ENCODE results near the gene IL20.
A peak's percentile ranks its signal among the peaks of the same experiment; 100 is the strongest.

IL20 gene

DNA sequence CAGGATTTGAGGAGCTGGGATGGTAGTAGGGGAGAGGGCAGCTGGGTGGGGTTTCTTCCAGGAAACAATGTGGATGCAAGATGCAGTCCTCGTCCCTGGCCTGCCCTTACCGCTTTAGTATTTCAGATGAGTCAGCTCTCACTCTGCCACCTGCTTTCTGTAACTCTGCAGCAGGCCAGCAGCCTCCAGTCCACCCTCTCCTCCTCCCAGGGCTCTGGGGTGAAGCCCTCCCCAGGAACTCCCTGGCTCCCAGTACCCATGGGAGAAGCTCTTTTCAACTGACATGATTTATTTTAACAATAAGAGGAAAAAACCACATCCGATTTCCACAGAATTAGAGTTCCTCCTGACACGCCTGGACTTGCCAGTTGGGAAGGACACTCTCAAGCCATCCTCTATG is 39.0 kb upstream of the IL20 start:
- peak; percentile 55 for DNase-seq
- no peaks in the 10 kb centered on the region for H3K27me3 ChIP-seq
- H3K4me1 ChIP-seq = peaks cover 29% of the 10 kb centered on the region
- H3K4me3 ChIP-seq (ENCODE audit: low read depth, low read length) = no peak overlapping the region
- no peaks in the 10 kb centered on the region for H3K9me3 ChIP-seq
- TF ChIP-seq, protein P1, sequence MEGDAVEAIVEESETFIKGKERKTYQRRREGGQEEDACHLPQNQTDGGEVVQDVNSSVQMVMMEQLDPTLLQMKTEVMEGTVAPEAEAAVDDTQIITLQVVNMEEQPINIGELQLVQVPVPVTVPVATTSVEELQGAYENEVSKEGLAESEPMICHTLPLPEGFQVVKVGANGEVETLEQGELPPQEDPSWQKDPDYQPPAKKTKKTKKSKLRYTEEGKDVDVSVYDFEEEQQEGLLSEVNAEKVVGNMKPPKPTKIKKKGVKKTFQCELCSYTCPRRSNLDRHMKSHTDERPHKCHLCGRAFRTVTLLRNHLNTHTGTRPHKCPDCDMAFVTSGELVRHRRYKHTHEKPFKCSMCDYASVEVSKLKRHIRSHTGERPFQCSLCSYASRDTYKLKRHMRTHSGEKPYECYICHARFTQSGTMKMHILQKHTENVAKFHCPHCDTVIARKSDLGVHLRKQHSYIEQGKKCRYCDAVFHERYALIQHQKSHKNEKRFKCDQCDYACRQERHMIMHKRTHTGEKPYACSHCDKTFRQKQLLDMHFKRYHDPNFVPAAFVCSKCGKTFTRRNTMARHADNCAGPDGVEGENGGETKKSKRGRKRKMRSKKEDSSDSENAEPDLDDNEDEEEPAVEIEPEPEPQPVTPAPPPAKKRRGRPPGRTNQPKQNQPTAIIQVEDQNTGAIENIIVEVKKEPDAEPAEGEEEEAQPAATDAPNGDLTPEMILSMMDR (IDR thresholded peaks at IDR 0.05; ENCODE audit: low read depth, low read length) = no peak
- H3K36me3 ChIP-seq = no peaks in the 10 kb centered on the region

DNA sequence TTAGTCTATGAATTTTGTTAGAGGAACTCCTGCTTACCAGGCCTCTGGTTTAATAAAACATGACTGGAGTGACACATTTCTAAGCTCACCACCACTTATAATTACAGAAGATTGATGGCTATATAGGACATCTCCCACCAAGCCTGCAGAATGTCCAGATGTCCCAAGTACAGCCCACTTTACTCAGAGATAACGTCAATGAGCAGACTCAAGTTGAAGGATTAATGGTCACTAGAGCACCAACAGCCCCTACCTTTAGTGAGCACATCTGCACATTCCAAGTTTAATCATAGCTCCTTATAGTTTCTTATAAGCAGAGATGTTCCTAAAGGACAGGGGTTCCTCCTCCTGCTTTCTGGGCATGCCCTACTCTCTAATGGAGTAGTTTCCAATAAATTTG is 37.4 kb upstream of the IL20 start:
- no peaks in the 10 kb centered on the region for H3K27me3 ChIP-seq
- H3K9me3 ChIP-seq = no peaks in the 10 kb centered on the region
- TF ChIP-seq, protein P1 (IDR thresholded peaks at IDR 0.05; ENCODE audit: low read depth, low read length) = no peak
- H3K36me3 ChIP-seq = no peaks in the 10 kb centered on the region
- peak; percentile 40 for DNase-seq
- H3K4me1 ChIP-seq = peaks cover 32% of the 10 kb centered on the region
- H3K4me3 ChIP-seq (ENCODE audit: low read depth, low read length) = no peak overlapping the region

DNA sequence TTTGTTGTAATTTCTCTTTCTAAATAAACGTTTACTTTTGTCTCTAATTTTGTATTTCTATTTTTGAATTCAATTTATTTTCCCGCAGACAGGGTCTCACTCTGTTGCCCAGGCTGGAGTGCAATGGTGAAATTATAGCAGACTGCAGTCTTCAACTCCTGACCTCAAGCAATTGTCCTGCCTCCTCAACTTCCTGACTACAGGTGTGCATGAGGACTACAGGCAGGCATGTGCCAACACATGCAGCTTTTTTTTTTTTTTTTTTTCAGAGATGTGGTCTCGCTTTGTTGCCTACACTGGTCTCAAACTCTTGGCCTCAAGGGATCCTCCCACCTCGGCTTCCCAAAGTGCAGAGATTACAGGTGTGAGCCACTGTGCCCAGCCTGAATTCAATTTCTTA is 36.7 kb upstream of the IL20 start:
- TF ChIP-seq, protein P1 (IDR thresholded peaks at IDR 0.05; ENCODE audit: low read depth, low read length) = no peak
- Histone ChIP-seq H3K4me3 (ENCODE audit: low read depth, low read length) (no peak overlapping the region), H3K27me3 (no peaks in the 10 kb centered on the region), H3K9me3 (no peaks in the 10 kb centered on the region), H3K36me3 (no peaks in the 10 kb centered on the region), H3K4me1 (peaks cover 37% of the 10 kb centered on the region)
- no peak for DNase-seq

DNA sequence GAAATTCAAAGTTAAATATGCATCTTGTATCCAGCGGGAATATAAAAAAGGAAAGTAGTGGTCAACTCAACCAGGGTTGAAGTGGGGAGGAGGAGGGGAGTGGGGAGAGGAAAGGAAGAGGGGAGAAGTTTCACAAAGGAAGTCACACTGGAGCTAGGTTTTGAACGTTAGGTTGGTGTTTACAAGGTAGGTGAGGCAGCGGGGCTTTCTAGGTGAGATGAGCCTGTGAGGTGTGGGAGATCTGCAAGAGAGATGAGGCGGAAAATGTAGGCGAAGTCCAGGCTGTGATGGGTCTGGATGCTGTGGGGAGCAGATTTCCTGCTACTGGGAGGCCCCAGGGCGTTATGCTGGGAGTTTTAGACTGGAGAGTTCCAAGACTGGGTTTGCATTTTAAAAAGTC is 36.1 kb upstream of the IL20 start:
- Histone ChIP-seq H3K36me3 (no peaks in the 10 kb centered on the region), H3K9me3 (no peaks in the 10 kb centered on the region), H3K4me3 (ENCODE audit: low read depth, low read length) (no peak overlapping the region), H3K27me3 (no peaks in the 10 kb centered on the region), H3K4me1 (peaks cover 37% of the 10 kb centered on the region)
- TF ChIP-seq, protein P1 (IDR thresholded peaks at IDR 0.05; ENCODE audit: low read depth, low read length) = no peak
- no peak for DNase-seq

DNA sequence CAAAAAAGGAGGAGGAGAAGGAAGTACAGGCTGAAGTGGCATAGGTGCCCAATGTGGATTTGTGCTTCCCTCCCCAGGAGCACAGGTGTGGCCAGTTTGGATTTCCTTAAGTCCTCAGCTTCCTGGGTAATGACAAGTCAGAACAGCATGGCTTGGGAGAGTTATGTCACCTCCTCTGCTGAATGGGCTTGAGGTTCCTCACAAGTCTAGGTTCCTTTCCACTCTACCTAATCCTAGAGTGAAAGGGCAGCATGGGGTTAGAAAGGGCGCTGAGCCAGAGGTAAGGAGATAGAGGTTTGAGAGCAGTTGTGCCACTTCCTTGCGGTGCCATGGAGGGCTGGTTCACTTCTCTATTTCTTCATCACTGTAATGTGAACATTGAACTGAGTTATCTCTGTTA is 35.5 kb upstream of the IL20 start:
- Histone ChIP-seq H3K27me3 (no peaks in the 10 kb centered on the region), H3K9me3 (no peaks in the 10 kb centered on the region), H3K4me1 (peaks cover 37% of the 10 kb centered on the region), H3K4me3 (ENCODE audit: low read depth, low read length) (no peak overlapping the region), H3K36me3 (no peaks in the 10 kb centered on the region)
- DNase-seq = no peak
- TF ChIP-seq, protein P1 (IDR thresholded peaks at IDR 0.05; ENCODE audit: low read depth, low read length) = no peak

DNA sequence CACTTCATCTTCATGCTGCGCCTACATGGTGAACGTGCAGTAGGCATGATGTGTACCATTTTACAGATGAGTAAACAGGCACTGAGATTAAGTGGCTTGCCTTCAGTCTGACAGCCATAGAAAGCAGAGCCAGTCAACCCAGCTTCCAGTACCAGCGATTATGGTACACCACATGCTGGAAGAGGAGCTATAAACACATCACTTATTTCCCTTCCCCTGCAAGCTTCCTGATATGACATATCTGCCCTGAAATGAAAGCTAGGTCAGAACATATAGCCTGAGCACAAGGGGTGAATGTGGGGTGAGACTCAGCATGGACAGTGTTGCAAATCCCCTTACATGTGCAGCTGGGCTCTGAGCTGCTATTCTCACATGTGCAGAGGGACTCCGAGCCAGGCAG is 33.8 kb upstream of the IL20 start:
- H3K4me3 ChIP-seq (ENCODE audit: low read depth, low read length) = no peak overlapping the region
- H3K9me3 ChIP-seq = no peaks in the 10 kb centered on the region
- no peaks in the 10 kb centered on the region for H3K36me3 ChIP-seq
- DNase-seq = no peak
- TF ChIP-seq, protein P1 (IDR thresholded peaks at IDR 0.05; ENCODE audit: low read depth, low read length) = no peak
- H3K27me3 ChIP-seq = no peaks in the 10 kb centered on the region
- H3K4me1 ChIP-seq = peaks cover 22% of the 10 kb centered on the region
